ENCODE measurements around the gene GMCL1. TPM values are rescaled to one million over a fixed set of nuclear protein-coding genes. Genes with fewer than 3 reads are reported as not detected.
"Not testable (repeated sequence)": the region's sequence is repeated elsewhere in the genome, so short reads cannot be mapped to it uniquely, and the experiment has no call there.

GMCL1 gene
- total and polyA plus RNA-seq, 2 experiments from 2014 or later: 9.6 to 14.5 TPM

GRCh38 chr2:69893684-69894551 is 64.5 kb downstream of the GMCL1 start, which contains the start of gene SNRNP27:
SNRNP27 (plus strand) TSS chr2:69893956; CDS start chr2:69893985, 29 bp downstream.
- peak within 1 kb of the TSS; percentile 78 for H3K27ac ChIP-seq
- no peaks in the 10 kb centered on the region for H3K27me3 ChIP-seq (replicated peaks; ENCODE audit: insufficient read depth)
- peaks cover 11% of the 10 kb centered on the region; the same call in 1 of the 2 replicates for H3K4me1 ChIP-seq (ENCODE audit: insufficient read depth)
- no peaks in the 10 kb centered on the region for H4K20me1 ChIP-seq (ENCODE audit: insufficient read depth)
- WGBS, 2 experiments (ENCODE audit: low coverage in 1 of 2, low lambda C conversion rate in 2 of 2, missing lambda C conversion rate in 2 of 2): 1 to 2% methylated on average over 32 of the region's 32 CpGs
- peaks cover 23% of the 10 kb centered on the region for H3K36me3 ChIP-seq (ENCODE audit: low read depth)
- H2AFZ ChIP-seq: peak within 1 kb of the TSS; percentile 100
- peak; percentile 90 for DNase-seq
- H3K4me2 ChIP-seq (ENCODE audit: unreplicated experiment): peak within 1 kb of the TSS; percentile 84
- peak within 1 kb of the TSS; percentile 93 for H3K9ac ChIP-seq
- H3F3A ChIP-seq (ENCODE audit: insufficient read depth): no peaks in the 10 kb centered on the region
- TF ChIP-seq EZH2phosphoT487 (IDR thresholded peaks at IDR 0.05; ENCODE audit: insufficient read depth, low read depth) (no peak), EZH2 (IDR thresholded peaks at IDR 0.05; ENCODE audit: insufficient read depth, poor library complexity, severe bottlenecking) (no peak)
- no peaks in the 10 kb centered on the region for H3K9me3 ChIP-seq (ENCODE audit: low read depth)
- H3K9me2 ChIP-seq (ENCODE audit: insufficient read depth): no peaks in the 10 kb centered on the region
- H3K79me2 ChIP-seq (ENCODE audit: insufficient read depth): peaks cover 47% of the 10 kb centered on the region
- H3K4me3 ChIP-seq: peak within 1 kb of the TSS; percentile 89
- in situ Hi-C loops (cut with MboI): no loop called here

DNA sequence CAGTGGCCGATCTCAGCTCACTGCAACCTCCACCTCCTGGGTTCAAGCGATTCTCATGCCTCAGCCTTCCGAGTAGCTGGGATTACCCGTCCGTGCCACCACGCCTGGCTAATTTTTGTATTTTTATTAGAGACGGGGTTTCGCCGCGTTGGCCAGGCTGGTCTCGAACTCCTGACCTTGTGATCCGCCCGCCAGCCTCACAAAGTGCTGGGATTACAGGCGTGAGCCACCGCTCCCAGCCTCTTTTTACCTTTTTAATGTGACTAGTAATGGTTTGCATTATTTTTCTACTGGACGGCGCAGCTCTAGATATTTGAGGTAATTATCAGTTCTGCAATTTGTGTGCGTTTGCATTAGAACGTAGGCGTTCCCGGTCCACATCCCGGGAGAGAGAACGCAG is 65.3 kb downstream of the GMCL1 start:
- peak overlapping the region; percentile 78 for H3K27ac ChIP-seq
- WGBS, 2 experiments (ENCODE audit: low coverage in 1 of 2, low lambda C conversion rate in 2 of 2, missing lambda C conversion rate in 2 of 2): 10 to 13% methylated on average over 23 of the region's 23 CpGs
- peaks cover 25% of the 10 kb centered on the region for H3K36me3 ChIP-seq (ENCODE audit: low read depth)
- H3F3A ChIP-seq (ENCODE audit: insufficient read depth); H3K27me3 ChIP-seq (replicated peaks; ENCODE audit: insufficient read depth); DNase-seq; H3K9me3 ChIP-seq (ENCODE audit: low read depth); in situ Hi-C loops (cut with MboI); H4K20me1 ChIP-seq (ENCODE audit: insufficient read depth); H3K9me2 ChIP-seq (ENCODE audit: insufficient read depth): not testable (repeated sequence)
- peak overlapping the region; percentile 84 for H3K4me2 ChIP-seq (ENCODE audit: unreplicated experiment)
- peak overlapping the region; percentile 100 for H2AFZ ChIP-seq
- H3K4me1 ChIP-seq (ENCODE audit: insufficient read depth): peaks cover 11% of the 10 kb centered on the region; the same call in 1 of the 2 replicates
- H3K9ac ChIP-seq: peak overlapping the region; percentile 93
- peaks cover 54% of the 10 kb centered on the region for H3K79me2 ChIP-seq (ENCODE audit: insufficient read depth)
- H3K4me3 ChIP-seq: peak overlapping the region; percentile 89

GRCh38 chr2:69902213-69902922 is 72.9 kb downstream of the GMCL1 start:
- Histone ChIP-seq H3K36me3 (ENCODE audit: low read depth) (peaks cover 64% of the 10 kb centered on the region), H3K4me1 (ENCODE audit: insufficient read depth) (no peaks in the 10 kb centered on the region), H3K9me2 (ENCODE audit: insufficient read depth) (no peaks in the 10 kb centered on the region), H3K79me2 (ENCODE audit: insufficient read depth) (peaks cover 50% of the 10 kb centered on the region), H2AFZ (no peak overlapping the region), H3K27me3 (replicated peaks; ENCODE audit: insufficient read depth) (no peaks in the 10 kb centered on the region), H3K9me3 (ENCODE audit: low read depth) (no peaks in the 10 kb centered on the region), H4K20me1 (ENCODE audit: insufficient read depth) (no peaks in the 10 kb centered on the region), H3K9ac (no peak overlapping the region), H3F3A (ENCODE audit: insufficient read depth) (no peaks in the 10 kb centered on the region; the same call in 1 of the 2 replicates), H3K27ac (no peak overlapping the region), H3K4me2 (ENCODE audit: unreplicated experiment) (no peak overlapping the region), H3K4me3 (no peak overlapping the region)
- DNase-seq: no peak
- 93 to 95% methylated on average over 8 of the region's 8 CpGs for WGBS, 2 experiments (ENCODE audit: low coverage in 1 of 2, low lambda C conversion rate in 2 of 2, missing lambda C conversion rate in 2 of 2)
- in situ Hi-C loops (cut with MboI): loop anchor here (25.0 kb wide), 1 partner anchor 360 kb away; the partner anchor contains the start of gene PCYOX1
- TF ChIP-seq EZH2phosphoT487 (IDR thresholded peaks at IDR 0.05; ENCODE audit: insufficient read depth, low read depth) (no peak), EZH2 (IDR thresholded peaks at IDR 0.05; ENCODE audit: insufficient read depth, poor library complexity, severe bottlenecking) (no peak)

GRCh38 chr2:69907216-69907615 is 77.8 kb downstream of the GMCL1 start:
- H3K9me2 ChIP-seq (ENCODE audit: insufficient read depth): no peaks in the 10 kb centered on the region
- TF ChIP-seq EZH2phosphoT487 (IDR thresholded peaks at IDR 0.05; ENCODE audit: insufficient read depth, low read depth): no peak
- no peak overlapping the region for H3K27ac ChIP-seq
- peaks cover 29% of the 10 kb centered on the region for H3F3A ChIP-seq (ENCODE audit: insufficient read depth)
- no peaks in the 10 kb centered on the region for H3K9me3 ChIP-seq (ENCODE audit: low read depth)
- no peaks in the 10 kb centered on the region for H3K27me3 ChIP-seq (replicated peaks; ENCODE audit: insufficient read depth)
- DNase-seq: no peak
- H3K79me2 ChIP-seq (ENCODE audit: insufficient read depth): peaks cover 10% of the 10 kb centered on the region; the same call in 1 of the 2 replicates
- no peak overlapping the region for H3K4me2 ChIP-seq (ENCODE audit: unreplicated experiment)
- H3K36me3 ChIP-seq (ENCODE audit: low read depth): peaks cover 44% of the 10 kb centered on the region
- no peaks in the 10 kb centered on the region for H4K20me1 ChIP-seq (ENCODE audit: insufficient read depth)
- no peak overlapping the region for H3K9ac ChIP-seq
- H3K4me3 ChIP-seq: no peak overlapping the region
- in situ Hi-C loops (cut with MboI): loop anchor here (25.0 kb wide), 1 partner anchor 355 kb away; the partner anchor contains the start of gene PCYOX1
- H3K4me1 ChIP-seq (ENCODE audit: insufficient read depth): no peaks in the 10 kb centered on the region
- H2AFZ ChIP-seq: no peak overlapping the region
